Adipocyte (in vitro differentiated cells): ENCODE results near the gene C11orf21.

Experiments used
- DNase-seq: peaks from one replicate; pipeline ENCODE4 v3.0.0-alpha.2; 2015; ENCODE audit warnings: low read depth
- H3K27me3 ChIP-seq: replicated peaks from 2 replicates; pipeline ENCODE4 v1.7.0; 2013; ENCODE audit warnings: mild to moderate bottlenecking, low read length, moderate library complexity; ENCODE audit not compliant: control insufficient read depth, insufficient read depth
- H3K36me3 ChIP-seq: 2 replicates; pipeline ENCODE4 v1.7.0; 2013; ENCODE audit warnings: low read length, mild to moderate bottlenecking, moderate library complexity; ENCODE audit not compliant: control insufficient read depth, insufficient read depth, severe bottlenecking
- H3K4me1 ChIP-seq: 2 replicates; pipeline ENCODE4 v1.7.0; 2013; ENCODE audit warnings: mild to moderate bottlenecking, low read length, moderate library complexity; ENCODE audit not compliant: control insufficient read depth, insufficient read depth
- H3K4me3 ChIP-seq: 2 replicates; pipeline ENCODE4 v1.7.0; 2013; ENCODE audit warnings: mild to moderate bottlenecking, low read length, moderate library complexity
- H3K9ac ChIP-seq: 2 replicates; pipeline ENCODE4 v1.7.0; 2013; ENCODE audit warnings: mild to moderate bottlenecking, low read length, moderate library complexity
- H3K9me3 ChIP-seq: 2 replicates; pipeline ENCODE4 v1.7.0; 2013; ENCODE audit warnings: mild to moderate bottlenecking, low read length, moderate library complexity; ENCODE audit not compliant: control insufficient read depth

C11orf21 gene

DNA sequence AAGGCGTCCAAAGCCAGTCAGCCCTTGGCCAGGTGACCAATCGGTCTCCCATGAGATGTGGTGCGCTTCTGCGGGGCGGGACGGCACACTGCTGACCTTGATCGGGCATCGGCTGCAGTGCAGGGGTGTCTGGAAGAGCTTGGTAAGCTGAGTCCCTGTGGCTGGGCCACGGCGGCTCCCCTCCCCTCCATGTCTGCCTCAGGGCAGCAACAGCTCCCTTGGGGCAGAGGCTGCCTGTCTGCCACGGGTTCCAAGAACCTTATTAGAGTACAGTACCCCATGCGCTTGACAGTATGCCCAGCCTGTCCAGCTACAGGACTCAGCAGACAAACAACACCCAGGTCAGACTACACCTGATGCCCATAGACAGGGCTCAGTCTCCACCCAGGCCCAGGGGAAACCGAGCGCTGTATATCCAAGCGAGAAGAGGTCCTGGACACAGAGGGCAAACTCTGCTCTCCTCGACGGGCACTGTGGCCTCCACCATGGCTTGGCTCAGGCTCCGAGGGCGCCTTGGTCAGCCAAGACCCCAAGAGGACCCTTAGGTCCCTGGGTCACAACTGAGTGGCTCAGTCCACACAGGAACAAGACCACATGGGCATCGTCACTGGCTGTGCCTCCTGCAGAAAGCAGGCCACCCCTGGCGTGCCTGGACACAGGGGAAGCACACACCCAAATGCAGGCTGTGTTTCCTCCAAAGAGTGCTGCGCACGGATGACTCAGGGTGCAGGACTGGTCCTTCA lies 19.0 kb upstream of the C11orf21 start:
- peaks cover 4% of the 10 kb centered on the region for H3K27me3 ChIP-seq
- peaks cover 3% of the 10 kb centered on the region for H3K4me1 ChIP-seq
- peaks cover 8% of the 10 kb centered on the region for H3K9me3 ChIP-seq
- H3K4me3 ChIP-seq, result no peak overlapping the region
- H3K36me3 ChIP-seq, result no peaks in the 10 kb centered on the region
- no peak for DNase-seq
- no peak overlapping the region for H3K9ac ChIP-seq

DNA sequence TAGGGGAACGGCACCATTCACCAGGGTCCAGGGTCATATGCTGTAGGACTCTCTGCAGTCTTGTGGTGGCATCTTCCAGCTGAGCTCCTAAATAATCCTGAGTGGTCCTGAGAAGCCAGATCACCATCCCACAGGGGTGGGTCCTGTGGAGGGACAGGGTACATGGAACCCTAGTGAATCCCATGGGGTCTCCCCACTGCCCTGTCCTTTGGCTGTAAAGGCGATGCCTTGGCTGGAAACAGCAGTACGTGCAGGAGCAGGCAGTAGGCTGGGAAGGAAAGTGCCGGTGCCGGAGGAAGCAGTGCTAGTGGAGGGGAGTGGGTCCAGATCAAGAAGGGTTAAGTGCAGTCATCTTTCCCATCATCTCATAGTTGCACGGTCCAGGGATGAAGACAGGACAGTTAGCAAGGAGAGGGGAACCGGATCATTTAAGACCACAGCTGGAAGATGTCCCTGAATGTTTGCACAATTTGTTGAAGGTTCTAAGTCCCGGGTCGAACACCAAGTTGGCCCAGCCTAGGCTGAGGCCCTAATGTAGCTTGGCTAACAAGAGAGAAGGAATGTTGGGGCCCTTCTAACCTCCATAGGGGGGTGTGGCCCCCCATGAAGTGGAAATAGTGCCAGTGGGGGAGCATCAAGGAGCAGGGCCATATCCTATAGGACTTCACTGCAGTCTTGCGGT lies 18.2 kb upstream of the C11orf21 start:
- Histone ChIP-seq H3K4me3 (no peak overlapping the region), H3K27me3 (peaks cover 4% of the 10 kb centered on the region), H3K4me1 (peaks cover 2% of the 10 kb centered on the region), H3K9me3 (peaks cover 8% of the 10 kb centered on the region), H3K9ac (no peak overlapping the region), H3K36me3 (no peaks in the 10 kb centered on the region)
- no peak for DNase-seq

- Histone ChIP-seq H3K9me3 (peaks cover 8% of the 10 kb centered on the region), H3K4me3 (no peak overlapping the region), H3K36me3 (no peaks in the 10 kb centered on the region), H3K9ac (no peak overlapping the region), H3K27me3 (peaks cover 4% of the 10 kb centered on the region), H3K4me1 (peaks cover 11% of the 10 kb centered on the region)
- no peak for DNase-seq
Measured at GRCh38 chr11:2318707-2319106, 17.0 kb upstream of the C11orf21 start.

- no peak for DNase-seq
Measured at GRCh38 chr11:2318123-2318522, 16.4 kb upstream of the C11orf21 start.

DNA sequence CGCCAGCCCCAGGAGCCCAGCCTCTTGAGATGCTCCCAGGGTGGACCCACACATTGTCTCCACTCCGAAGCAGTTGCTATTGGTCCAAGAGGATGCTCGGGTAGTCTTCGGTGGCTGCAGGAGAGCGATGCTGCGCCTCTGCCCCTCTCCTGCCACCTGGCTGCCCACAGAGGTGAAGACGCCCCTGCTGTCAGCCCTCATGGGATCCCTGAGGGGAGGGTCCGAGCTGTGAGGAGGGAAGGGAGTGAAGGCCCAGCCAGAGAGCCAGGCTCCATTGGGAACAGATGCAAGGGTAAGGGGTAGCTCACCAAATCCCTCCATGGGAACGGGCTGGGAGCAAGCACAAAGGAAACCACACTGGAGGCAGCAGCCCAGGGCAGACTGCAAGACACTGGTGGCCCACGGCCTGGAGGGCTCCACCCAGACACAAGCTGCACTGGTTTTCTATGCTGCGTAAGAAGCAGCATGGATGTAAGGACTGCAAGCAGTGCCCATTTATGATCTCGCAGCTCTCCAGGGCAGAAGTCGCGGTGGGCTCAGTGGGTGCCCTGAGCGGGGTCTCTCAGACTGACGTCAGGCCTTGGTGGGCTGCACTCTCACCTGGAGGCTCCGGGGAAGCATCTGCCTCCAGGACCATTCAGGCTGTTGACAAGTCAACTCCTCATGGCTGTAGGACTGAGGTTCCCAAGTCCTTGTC lies 15.8 kb upstream of the C11orf21 start:
- peaks cover 4% of the 10 kb centered on the region for H3K27me3 ChIP-seq
- H3K36me3 ChIP-seq, result no peaks in the 10 kb centered on the region
- H3K4me1 ChIP-seq, result peaks cover 21% of the 10 kb centered on the region
- peaks cover 8% of the 10 kb centered on the region for H3K9me3 ChIP-seq
- no peak overlapping the region for H3K4me3 ChIP-seq
- DNase-seq, result no peak
- no peak overlapping the region for H3K9ac ChIP-seq

More at GRCh38 chr11:2318123-2318522, 16.4 kb upstream of the C11orf21 start:
- Histone ChIP-seq H3K4me1 (peaks cover 14% of the 10 kb centered on the region), H3K4me3 (no peak overlapping the region), H3K27me3 (peaks cover 4% of the 10 kb centered on the region), H3K9ac (no peak overlapping the region), H3K36me3 (no peaks in the 10 kb centered on the region), H3K9me3 (peaks cover 8% of the 10 kb centered on the region)

GRCh38 chr11:2316963-2317244 lies 15.2 kb upstream of the C11orf21 start:
- Histone ChIP-seq H3K9me3 (peaks cover 8% of the 10 kb centered on the region), H3K27me3 (peaks cover 4% of the 10 kb centered on the region), H3K9ac (no peak overlapping the region), H3K4me1 (peaks cover 27% of the 10 kb centered on the region), H3K36me3 (no peaks in the 10 kb centered on the region), H3K4me3 (no peak overlapping the region)
- DNase-seq, result no peak

- H3K27me3 ChIP-seq, result peaks cover 4% of the 10 kb centered on the region
- H3K9me3 ChIP-seq, result peaks cover 8% of the 10 kb centered on the region
- no peak for DNase-seq
Measured at GRCh38 chr11:2316169-2316962, 14.6 kb upstream of the C11orf21 start.

DNA sequence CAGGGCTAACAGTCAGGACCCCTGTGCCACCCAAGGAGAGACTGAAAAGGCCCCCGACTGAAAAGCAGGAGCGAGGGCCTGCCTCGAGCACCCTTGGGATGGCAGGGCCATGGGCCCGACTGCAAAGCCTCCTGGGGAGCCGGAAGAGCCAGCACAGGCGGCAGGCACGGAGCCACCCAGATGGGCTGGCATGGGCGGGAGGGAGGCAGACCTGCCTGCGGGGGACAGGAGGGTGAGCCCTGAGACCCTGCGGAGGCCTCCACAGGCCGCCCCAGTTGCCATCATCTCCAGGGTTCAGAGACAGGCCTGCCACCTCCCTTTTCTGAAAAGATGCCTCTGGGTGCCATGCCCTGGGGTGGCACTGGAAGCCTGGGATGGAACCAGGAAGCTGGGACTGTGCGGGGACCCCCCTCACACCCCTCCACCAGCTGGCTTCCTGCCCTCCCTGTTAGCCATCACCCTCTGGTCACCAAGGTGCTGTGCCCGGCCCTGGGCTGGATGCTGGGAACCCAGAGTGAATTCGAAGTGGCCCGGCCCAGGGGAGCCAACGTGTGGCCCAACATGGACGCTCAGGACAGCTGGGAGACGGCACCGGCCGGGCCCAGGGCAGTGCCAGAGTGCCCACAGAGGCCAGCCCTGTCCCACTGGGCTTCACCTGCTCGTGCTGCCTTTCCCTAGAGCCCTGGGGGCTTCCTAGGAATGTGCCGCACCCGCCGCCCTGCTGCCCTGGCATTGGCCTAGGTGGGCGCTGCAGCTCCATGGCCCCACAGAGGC lies 13.9 kb upstream of the C11orf21 start:
- Histone ChIP-seq H3K27me3 (peaks cover 4% of the 10 kb centered on the region), H3K9me3 (peaks cover 8% of the 10 kb centered on the region), H3K9ac (peak overlapping the region; percentile 64), H3K36me3 (no peaks in the 10 kb centered on the region), H3K4me3 (no peak overlapping the region), H3K4me1 (peaks cover 28% of the 10 kb centered on the region)
- no peak for DNase-seq

More at GRCh38 chr11:2316169-2316962, 14.6 kb upstream of the C11orf21 start:
- H3K9ac ChIP-seq, result no peak overlapping the region
- H3K4me1 ChIP-seq, result peaks cover 28% of the 10 kb centered on the region
- no peaks in the 10 kb centered on the region for H3K36me3 ChIP-seq
- no peak overlapping the region for H3K4me3 ChIP-seq

GRCh38 chr11:2314525-2315394 lies 13.0 kb upstream of the C11orf21 start:
- H3K4me1 ChIP-seq, result peaks cover 28% of the 10 kb centered on the region
- peak; percentile 63 for DNase-seq
- H3K4me3 ChIP-seq, result no peak overlapping the region
- H3K27me3 ChIP-seq, result peaks cover 2% of the 10 kb centered on the region
- peak overlapping the region; percentile 71 for H3K9ac ChIP-seq
- peaks cover 8% of the 10 kb centered on the region for H3K9me3 ChIP-seq
- no peaks in the 10 kb centered on the region for H3K36me3 ChIP-seq

DNA sequence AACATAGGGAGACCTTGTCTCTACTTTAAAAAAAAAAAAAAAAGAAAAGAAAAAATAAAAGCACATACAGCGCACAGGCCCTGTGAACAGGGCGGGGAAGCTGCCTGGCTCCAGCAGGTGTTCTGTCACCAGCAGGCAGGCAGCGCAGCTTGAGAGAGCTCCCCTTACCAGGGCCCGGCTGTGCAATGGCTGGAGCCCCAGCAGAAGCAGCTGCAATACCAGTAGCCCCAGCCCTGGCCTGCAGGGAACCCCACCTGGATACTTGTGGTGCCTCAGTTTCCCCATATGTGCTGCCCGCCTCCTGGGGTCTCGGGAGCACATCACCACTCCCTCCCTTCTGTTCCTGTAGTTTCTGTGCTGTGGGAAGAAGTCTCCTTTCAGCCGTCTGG lies 12.4 kb upstream of the C11orf21 start:
- Histone ChIP-seq H3K4me3 (no peak overlapping the region), H3K4me1 (peaks cover 28% of the 10 kb centered on the region), H3K9me3 (peaks cover 8% of the 10 kb centered on the region), H3K36me3 (no peaks in the 10 kb centered on the region), H3K27me3 (no peaks in the 10 kb centered on the region), H3K9ac (peak overlapping the region; percentile 71)
- DNase-seq, result no peak
